Measurements from ENCODE around the gene SH3D21.

Gene SH3D21

DNA sequence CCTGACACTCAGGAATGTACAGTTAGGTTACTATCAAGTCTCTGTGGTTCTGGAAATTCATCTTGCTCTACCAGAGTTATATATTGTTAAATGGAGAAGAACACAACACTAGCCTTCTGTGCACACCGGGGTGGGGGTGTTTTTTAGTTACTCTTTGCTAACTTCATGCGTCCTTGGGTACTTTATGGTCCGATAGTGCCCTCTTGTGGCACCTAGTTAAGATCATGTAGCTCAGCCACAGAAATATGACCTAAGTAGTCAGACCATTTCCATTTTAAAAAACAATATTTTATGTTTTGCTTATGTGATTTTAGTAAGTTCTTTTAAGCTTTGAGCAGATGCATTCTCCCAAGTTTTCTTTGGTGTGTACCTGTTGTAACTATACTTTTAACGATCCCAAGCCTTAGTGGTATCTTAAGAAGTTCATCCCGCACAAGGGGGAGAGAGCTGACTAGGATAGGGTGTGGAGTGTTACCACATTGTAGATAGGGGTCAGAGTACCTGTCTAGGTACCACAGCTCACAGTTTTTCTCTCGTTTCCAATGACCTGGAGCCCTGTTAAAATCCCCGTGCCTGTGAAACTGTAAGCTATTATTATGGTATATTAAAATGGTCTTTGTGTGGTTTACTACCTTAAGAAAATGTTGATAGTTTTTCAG, 20.6 kb upstream of the SH3D21 start:
- no peak overlapping the region for H3K4me3 ChIP-seq (ENCODE audit: low read depth, low read length)
- TF ChIP-seq, protein P1, sequence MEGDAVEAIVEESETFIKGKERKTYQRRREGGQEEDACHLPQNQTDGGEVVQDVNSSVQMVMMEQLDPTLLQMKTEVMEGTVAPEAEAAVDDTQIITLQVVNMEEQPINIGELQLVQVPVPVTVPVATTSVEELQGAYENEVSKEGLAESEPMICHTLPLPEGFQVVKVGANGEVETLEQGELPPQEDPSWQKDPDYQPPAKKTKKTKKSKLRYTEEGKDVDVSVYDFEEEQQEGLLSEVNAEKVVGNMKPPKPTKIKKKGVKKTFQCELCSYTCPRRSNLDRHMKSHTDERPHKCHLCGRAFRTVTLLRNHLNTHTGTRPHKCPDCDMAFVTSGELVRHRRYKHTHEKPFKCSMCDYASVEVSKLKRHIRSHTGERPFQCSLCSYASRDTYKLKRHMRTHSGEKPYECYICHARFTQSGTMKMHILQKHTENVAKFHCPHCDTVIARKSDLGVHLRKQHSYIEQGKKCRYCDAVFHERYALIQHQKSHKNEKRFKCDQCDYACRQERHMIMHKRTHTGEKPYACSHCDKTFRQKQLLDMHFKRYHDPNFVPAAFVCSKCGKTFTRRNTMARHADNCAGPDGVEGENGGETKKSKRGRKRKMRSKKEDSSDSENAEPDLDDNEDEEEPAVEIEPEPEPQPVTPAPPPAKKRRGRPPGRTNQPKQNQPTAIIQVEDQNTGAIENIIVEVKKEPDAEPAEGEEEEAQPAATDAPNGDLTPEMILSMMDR (IDR thresholded peaks at IDR 0.05; ENCODE audit: insufficient read depth, low read depth, low read length, missing control alignments): peak; percentile 66
- DNase-seq (ENCODE audit: low read depth): peak; percentile 91

DNA sequence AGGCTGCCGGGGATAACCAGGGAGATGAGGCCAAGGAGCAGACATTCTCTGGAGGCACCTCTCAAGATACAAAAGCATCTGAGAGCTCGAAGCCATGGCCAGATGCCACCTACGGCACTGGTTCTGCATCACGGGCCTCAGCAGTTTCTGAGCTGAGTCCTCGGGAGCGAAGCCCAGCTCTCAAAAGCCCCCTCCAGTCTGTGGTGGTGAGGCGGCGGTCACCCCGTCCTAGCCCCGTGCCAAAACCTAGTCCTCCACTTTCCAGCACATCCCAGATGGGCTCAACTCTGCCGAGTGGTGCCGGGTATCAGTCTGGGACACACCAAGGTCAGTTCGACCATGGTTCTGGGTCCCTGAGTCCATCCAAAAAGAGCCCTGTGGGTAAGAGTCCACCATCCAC, 19.4 kb upstream of the SH3D21 start:
- H3K4me3 ChIP-seq (ENCODE audit: low read depth, low read length): no peak overlapping the region
- TF ChIP-seq, protein P1 (IDR thresholded peaks at IDR 0.05; ENCODE audit: insufficient read depth, low read depth, low read length, missing control alignments): no peak
- DNase-seq (ENCODE audit: low read depth): no peak

DNA sequence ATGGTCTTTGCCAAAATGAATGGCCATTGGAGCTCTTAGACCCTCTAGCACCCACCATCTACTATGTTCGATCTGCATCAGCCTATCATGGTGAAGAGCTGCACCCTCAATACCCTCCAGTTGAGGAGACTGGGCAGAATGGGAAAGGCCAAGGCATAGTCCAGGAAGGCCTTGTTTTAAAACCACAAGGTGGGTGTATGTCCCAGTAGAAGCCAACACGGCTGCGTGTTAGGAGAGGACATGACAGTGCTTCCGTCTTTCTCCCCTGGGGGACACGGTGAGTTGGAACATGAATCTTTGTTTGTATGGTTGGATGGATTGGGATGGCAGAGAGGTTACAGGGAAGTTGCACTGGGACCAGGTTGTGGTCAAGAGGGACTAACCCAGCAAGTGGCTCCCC, 18.6 kb upstream of the SH3D21 start:
- TF ChIP-seq, protein P1 (IDR thresholded peaks at IDR 0.05; ENCODE audit: insufficient read depth, low read depth, low read length, missing control alignments): no peak
- H3K4me3 ChIP-seq (ENCODE audit: low read depth, low read length): no peak overlapping the region
- DNase-seq (ENCODE audit: low read depth): no peak

DNA sequence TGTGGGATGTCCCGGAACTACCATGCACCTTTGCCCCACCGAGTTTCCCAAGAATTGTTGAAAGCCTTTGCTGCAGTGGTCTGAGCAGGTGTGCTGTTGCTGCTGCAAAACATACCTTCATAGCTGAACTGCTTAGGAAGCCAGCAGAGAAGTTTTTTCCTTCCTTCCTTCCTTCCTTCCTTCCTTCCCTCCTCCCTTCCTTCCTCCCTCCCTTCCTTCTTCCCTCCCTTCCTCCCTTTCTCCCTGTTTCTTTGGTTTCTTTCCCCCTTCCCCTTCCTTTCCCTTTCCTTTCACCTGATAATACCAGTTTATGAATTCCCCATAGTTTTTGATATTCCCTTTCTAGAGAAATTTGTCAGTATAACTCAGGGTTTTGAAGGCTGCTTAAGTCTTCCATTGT, 10.8 kb upstream of the SH3D21 start:
- no peak for DNase-seq (ENCODE audit: low read depth)
- H3K4me3 ChIP-seq (ENCODE audit: low read depth, low read length): no peak overlapping the region
- TF ChIP-seq, protein P1 (IDR thresholded peaks at IDR 0.05; ENCODE audit: insufficient read depth, low read depth, low read length, missing control alignments): no peak

DNA sequence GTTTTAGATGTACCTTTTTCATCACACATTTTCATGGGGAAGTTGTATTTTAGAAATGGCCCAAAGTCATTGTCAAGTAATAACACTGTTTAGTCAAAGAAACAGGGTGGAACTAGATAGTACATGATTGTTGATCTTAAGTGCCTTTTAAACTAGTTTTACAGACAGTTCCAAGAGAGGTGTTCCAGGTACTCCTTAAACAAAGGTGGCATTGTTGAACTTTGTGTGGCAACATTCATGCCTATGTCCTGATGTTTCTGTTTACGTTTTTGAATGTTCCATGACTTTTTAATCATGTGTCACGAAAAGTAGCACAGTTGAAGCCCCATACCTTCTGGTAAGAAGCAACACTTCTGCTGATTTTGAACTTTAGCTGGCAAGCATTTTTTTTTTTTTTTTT, 9.1 kb upstream of the SH3D21 start:
- no peak overlapping the region for H3K4me3 ChIP-seq (ENCODE audit: low read depth, low read length)
- TF ChIP-seq, protein P1 (IDR thresholded peaks at IDR 0.05; ENCODE audit: insufficient read depth, low read depth, low read length, missing control alignments): no peak
- no peak for DNase-seq (ENCODE audit: low read depth)

DNA sequence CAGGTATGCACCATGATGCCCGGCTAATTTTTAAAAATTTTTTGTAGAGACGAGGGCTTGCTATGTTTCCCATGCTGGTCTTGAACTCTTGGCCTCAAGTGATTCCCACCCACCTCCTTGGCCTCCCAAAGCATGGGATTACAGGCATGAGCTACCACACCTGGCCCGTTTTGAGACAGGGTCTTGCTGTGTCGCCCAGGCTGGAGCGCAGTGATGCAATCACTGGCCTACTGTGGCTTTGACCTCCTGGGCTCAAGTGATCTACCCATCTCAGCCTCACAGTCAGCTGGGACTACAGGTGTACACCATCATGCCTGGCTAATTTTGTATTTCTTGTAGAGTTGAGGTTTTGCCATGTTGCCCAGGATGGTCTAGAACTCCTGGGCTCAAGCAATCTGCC, 7.5 kb upstream of the SH3D21 start:
- H3K4me3 ChIP-seq (ENCODE audit: low read depth, low read length): no peak overlapping the region
- no peak for DNase-seq (ENCODE audit: low read depth)
- TF ChIP-seq, protein P1 (IDR thresholded peaks at IDR 0.05; ENCODE audit: insufficient read depth, low read depth, low read length, missing control alignments): no peak

DNA sequence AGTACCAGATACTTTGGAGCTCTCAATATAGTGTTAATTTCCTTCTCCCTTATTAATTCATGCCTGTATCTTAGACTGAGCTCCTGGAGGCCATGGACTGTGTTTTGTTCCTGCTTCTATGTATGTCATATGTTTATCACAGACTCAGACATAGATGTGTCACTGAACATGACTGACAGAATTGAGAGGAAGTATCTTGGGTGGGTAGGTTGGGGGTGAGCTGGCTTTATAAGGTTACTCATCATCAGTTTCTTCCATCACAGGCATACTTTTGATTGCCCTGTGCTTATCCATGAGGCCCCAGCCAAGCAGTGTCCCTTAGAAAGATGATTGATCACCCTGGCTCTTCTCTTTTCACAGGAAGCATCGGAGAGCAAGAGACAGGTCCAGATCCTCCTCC, 5.6 kb upstream of the SH3D21 start:
- no peak overlapping the region for H3K4me3 ChIP-seq (ENCODE audit: low read depth, low read length)
- TF ChIP-seq, protein P1 (IDR thresholded peaks at IDR 0.05; ENCODE audit: insufficient read depth, low read depth, low read length, missing control alignments): no peak
- DNase-seq (ENCODE audit: low read depth): no peak
